Measurements from ENCODE around the gene HEXA. TPM values are rescaled to one million over a fixed set of nuclear protein-coding genes. Genes with fewer than 3 reads are reported as not detected.
"Not testable (repeated sequence)": the region's sequence is repeated elsewhere in the genome, so short reads cannot be mapped to it uniquely, and the experiment has no call there.

Gene HEXA
- polyA plus RNA-seq, 2 of the 4 experiments (the other 2 are of a cell fraction): 112 to 148 TPM

DNA sequence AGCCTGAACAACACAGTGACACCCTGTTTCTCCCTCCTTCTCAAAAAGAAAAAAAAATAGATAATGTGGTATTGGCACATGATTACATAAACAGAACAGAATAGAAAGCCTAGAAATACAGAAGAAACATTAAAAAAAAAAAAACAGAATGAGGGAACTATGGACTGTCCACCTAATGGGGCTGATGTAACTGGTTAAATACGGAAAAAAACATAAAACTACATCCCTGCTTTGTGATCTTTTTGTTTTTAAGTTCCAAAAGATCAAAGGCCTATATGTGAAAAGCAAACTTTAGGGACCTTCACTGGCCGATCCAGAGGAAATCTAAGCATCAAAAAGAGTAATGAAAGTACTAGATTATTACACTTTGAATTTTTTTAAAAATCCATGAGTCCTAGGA is 39.5 kb upstream of the HEXA start:
- DNase-seq (ENCODE audit: low read depth in 1 of 2, low spot score in 1 of 2) (no peak), FAIRE-seq (no peak), ATAC-seq (no peak)
- POLR2A ChIA-PET: no interaction called here
- no peaks in the 10 kb centered on the region for H3K4me1 ChIP-seq
- 0 out of 3 replicates have a peak, but pooled peaks cover 3% of the 10 kb centered on the region for H3K9me3 ChIP-seq
- TF ChIP-seq, protein P1, sequence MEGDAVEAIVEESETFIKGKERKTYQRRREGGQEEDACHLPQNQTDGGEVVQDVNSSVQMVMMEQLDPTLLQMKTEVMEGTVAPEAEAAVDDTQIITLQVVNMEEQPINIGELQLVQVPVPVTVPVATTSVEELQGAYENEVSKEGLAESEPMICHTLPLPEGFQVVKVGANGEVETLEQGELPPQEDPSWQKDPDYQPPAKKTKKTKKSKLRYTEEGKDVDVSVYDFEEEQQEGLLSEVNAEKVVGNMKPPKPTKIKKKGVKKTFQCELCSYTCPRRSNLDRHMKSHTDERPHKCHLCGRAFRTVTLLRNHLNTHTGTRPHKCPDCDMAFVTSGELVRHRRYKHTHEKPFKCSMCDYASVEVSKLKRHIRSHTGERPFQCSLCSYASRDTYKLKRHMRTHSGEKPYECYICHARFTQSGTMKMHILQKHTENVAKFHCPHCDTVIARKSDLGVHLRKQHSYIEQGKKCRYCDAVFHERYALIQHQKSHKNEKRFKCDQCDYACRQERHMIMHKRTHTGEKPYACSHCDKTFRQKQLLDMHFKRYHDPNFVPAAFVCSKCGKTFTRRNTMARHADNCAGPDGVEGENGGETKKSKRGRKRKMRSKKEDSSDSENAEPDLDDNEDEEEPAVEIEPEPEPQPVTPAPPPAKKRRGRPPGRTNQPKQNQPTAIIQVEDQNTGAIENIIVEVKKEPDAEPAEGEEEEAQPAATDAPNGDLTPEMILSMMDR (IDR thresholded peaks at IDR 0.05): no peak
- no peak for TF ChIP-seq ZFP36 (IDR thresholded peaks at IDR 0.05; ENCODE audit: borderline replicate concordance, partially characterized antibody)
- no peak overlapping the region for H3K4me3 ChIP-seq
- WGBS (ENCODE audit: missing lambda C conversion rate): 14% methylated on average over 2 of the region's 2 CpGs
- no peak overlapping the region for H3K27ac ChIP-seq
- CTCF ChIA-PET: no interaction called here
- no peak overlapping the region for H3K4me2 ChIP-seq

DNA sequence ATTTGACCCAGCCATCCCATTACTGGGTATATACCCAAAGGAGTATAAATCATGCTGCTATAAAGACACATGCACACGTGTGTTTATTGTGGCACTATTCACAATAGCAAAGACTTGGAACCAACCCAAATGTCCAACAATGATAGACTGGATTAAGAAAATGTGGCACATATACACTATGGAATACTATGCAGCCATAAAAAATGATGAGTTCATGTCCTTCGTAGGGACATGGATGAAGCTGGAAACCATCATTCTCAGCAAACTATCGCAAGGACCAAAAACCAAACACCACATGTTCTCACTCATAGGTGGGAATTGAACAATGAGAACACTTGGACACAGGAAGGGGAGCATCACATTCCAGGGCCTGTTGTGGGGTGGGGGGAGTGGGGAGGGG is 37.5 kb upstream of the HEXA start:
- ATAC-seq; H3K4me2 ChIP-seq; FAIRE-seq; H3K9me3 ChIP-seq; POLR2A ChIA-PET; H3K27ac ChIP-seq; H3K4me3 ChIP-seq; CTCF ChIA-PET; H3K4me1 ChIP-seq; DNase-seq (ENCODE audit: low read depth in 1 of 2, low spot score in 1 of 2): not testable (repeated sequence)
- 7% methylated on average over 3 of the region's 3 CpGs for WGBS (ENCODE audit: missing lambda C conversion rate)

- H3K27ac ChIP-seq: no peak overlapping the region
- ATAC-seq (no peak), FAIRE-seq (no peak), DNase-seq (ENCODE audit: low read depth in 1 of 2, low spot score in 1 of 2) (no peak)
- WGBS (ENCODE audit: missing lambda C conversion rate): 2% methylated on average over 1 of the region's 1 CpG
- CTCF ChIA-PET: no interaction called here
- H3K4me2 ChIP-seq: no peak overlapping the region
- H3K4me1 ChIP-seq: no peaks in the 10 kb centered on the region
- 0 out of 3 replicates have a peak, but pooled peaks cover 3% of the 10 kb centered on the region for H3K9me3 ChIP-seq
- POLR2A ChIA-PET: no interaction called here
- H3K4me3 ChIP-seq: no peak overlapping the region
- TF ChIP-seq TFCP2L1 (CRISPR knock-in tag; IDR thresholded peaks at IDR 0.05): no peak
- 0 out of 2 replicates have a peak, but pooled peaks have one; percentile 13 for TF ChIP-seq RNF2 (IDR thresholded peaks at IDR 0.05; ENCODE audit: borderline replicate concordance, low read depth)
Measured at GRCh38 chr15:72411544-72411943, 35.7 kb upstream of the HEXA start.

DNA sequence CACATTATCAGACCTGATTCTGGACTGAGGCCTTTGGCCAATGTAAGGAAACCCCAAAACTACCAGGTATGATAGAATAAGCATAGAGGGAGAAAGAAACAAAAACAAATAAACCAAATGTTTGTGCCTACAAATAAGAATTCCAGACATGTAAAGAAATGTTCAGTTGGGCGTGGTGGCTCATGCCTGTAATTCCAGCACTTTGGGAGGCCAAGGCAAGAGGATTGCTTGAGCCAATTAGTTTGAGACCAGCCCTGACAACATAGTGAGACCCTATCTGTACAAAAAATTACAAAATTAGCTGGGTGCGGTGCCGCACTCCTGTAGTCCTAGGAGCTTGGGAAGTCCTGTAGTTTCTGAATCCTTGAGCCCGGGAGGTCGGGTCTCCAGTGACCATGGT is 35.3 kb upstream of the HEXA start:
- H3K27ac ChIP-seq: no peak overlapping the region
- CTCF ChIA-PET: interaction anchor here (1.0 kb wide), 1 partner anchor 184 kb away, joined by 3 read pairs; no protein-coding TSS in a partner anchor
- ATAC-seq (no peak), FAIRE-seq (peak; percentile 32), DNase-seq (ENCODE audit: low read depth in 1 of 2, low spot score in 1 of 2) (no peak)
- H3K9me3 ChIP-seq: 0 out of 3 replicates have a peak, but pooled peaks cover 3% of the 10 kb centered on the region
- H3K4me2 ChIP-seq: no peak overlapping the region
- 40% methylated on average over 5 of the region's 5 CpGs for WGBS (ENCODE audit: missing lambda C conversion rate)
- no peaks in the 10 kb centered on the region for H3K4me1 ChIP-seq
- POLR2A ChIA-PET: no interaction called here
- TF ChIP-seq RNF2 (IDR thresholded peaks at IDR 0.05; ENCODE audit: borderline replicate concordance, low read depth): 0 out of 2 replicates have a peak, but pooled peaks have one; percentile 13
- TF ChIP-seq, protein P1 (IDR thresholded peaks at IDR 0.05): no peak
- no peak overlapping the region for H3K4me3 ChIP-seq

DNA sequence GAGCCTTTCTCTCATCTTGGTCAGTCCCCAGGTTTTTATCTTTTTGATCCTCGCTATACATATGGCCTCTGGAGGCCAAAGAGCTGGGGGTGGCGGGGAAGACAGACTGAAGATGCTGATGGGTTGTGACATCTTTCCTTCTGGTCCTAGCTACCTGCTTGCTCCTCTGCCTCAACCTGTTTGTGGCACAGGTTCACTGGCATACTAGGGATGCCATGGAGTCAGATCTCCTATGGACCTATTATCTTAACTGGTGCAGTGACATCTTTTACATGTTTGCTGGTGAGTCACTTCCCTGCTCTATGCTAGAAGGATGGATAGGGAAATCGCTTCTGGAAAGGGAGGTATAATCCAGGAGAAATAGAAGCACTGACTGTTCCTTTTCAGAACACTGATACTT is 31.1 kb upstream of the HEXA start:
- no peak for DNase-seq (ENCODE audit: low read depth in 1 of 2, low spot score in 1 of 2)
- FAIRE-seq: no peak
- ATAC-seq: no peak
- TF ChIP-seq KDM5A (IDR thresholded peaks at IDR 0.05) (no peak), CEBPB (IDR thresholded peaks at IDR 0.05) (no peak), MAZ (IDR thresholded peaks at IDR 0.05; ENCODE audit: borderline replicate concordance, low read depth, low read length) (no peak), ZSCAN20 (CRISPR knock-in tag; IDR thresholded peaks at IDR 0.05) (no peak), CHD2 (IDR thresholded peaks at IDR 0.05; ENCODE audit: low read length, partially characterized antibody) (no peak), MYC (IDR thresholded peaks at IDR 0.05; ENCODE audit: borderline replicate concordance, low read length) (no peak), FOSL2 (IDR thresholded peaks at IDR 0.05) (no peak), FOSL2 (CRISPR knock-in tag; IDR thresholded peaks at IDR 0.05) (no peak), HEYL (CRISPR knock-in tag; IDR thresholded peaks at IDR 0.05) (no peak), ZC3H11A (IDR thresholded peaks at IDR 0.05) (no peak), HOXA7 (CRISPR knock-in tag; IDR thresholded peaks at IDR 0.05) (no peak), ZNF302 (CRISPR knock-in tag; IDR thresholded peaks at IDR 0.05) (no peak), MAX (IDR thresholded peaks at IDR 0.05) (no peak), NPAS2 (CRISPR knock-in tag; IDR thresholded peaks at IDR 0.05; ENCODE audit: borderline replicate concordance) (no peak), GATA3 (IDR thresholded peaks at IDR 0.05; ENCODE audit: borderline replicate concordance) (no peak)
- POLR2A ChIA-PET: no interaction called here
- WGBS (ENCODE audit: missing lambda C conversion rate): 12% methylated on average over 3 of the region's 3 CpGs
- Histone ChIP-seq H3K4me3 (no peak overlapping the region), H3K4me2 (no peak overlapping the region), H3K4me1 (no peaks in the 10 kb centered on the region), H3K9me3 (no peaks in the 10 kb centered on the region), H3K27ac (no peak overlapping the region)
- CTCF ChIA-PET: interaction anchor here (1.7 kb wide), 1 partner anchor 16 kb away, joined by 4 read pairs; no protein-coding TSS in a partner anchor

All from A549 (cell line).